Measurements from ENCODE around the gene SLC66A1.

Gene SLC66A1

DNA sequence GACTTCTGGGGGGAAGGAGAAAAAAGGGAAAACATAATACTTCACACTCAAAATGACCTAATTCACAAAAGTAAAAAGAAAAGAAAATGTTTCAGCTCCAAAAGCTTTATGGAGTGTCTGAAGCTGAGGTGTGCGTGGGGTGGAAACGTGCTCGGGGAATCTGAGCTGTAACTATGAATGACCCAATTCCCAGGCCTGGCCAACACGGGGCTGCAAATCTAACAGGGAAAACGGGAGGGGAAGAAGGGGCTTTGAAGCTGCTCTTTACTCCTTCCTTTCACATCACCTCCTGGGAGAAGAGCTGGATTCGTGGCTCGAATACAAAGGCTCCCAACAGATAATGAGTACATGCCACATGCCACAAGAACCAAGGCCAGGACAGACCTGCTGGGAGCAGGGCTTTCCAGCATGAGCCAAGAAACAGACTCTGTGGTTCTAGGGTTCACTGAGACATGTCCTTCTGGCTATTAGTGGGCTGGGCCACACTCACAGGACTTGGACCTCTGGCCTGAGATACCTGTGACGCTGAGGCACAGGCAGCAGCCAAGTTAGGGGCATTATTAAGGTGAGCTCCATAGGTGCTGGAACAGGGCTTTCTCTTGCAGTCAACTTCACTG, 51.5 kb downstream of the SLC66A1 start:
- DNase-seq (ENCODE audit: low read depth): no peak

DNA sequence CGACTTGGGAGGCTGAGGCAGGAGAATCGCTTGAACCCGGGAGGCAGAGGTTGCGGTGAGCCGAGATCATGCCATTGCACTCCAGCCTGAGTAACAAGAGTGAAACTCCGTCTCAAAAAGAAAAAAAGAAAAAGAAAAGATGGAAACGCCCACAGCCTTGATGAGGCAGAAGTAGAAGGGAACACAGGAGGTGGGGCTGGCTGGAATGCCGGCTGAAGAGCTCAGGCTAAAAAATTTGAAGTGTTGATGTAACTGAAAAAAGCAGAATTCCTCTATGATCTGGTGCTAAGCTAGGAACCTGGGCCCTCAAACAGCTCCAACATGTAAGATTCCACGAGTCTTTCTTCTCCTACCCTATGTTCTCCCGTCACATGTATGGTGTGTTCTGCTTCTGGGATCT, 53.6 kb downstream of the SLC66A1 start:
- DNase-seq (ENCODE audit: low read depth): no peak

DNA sequence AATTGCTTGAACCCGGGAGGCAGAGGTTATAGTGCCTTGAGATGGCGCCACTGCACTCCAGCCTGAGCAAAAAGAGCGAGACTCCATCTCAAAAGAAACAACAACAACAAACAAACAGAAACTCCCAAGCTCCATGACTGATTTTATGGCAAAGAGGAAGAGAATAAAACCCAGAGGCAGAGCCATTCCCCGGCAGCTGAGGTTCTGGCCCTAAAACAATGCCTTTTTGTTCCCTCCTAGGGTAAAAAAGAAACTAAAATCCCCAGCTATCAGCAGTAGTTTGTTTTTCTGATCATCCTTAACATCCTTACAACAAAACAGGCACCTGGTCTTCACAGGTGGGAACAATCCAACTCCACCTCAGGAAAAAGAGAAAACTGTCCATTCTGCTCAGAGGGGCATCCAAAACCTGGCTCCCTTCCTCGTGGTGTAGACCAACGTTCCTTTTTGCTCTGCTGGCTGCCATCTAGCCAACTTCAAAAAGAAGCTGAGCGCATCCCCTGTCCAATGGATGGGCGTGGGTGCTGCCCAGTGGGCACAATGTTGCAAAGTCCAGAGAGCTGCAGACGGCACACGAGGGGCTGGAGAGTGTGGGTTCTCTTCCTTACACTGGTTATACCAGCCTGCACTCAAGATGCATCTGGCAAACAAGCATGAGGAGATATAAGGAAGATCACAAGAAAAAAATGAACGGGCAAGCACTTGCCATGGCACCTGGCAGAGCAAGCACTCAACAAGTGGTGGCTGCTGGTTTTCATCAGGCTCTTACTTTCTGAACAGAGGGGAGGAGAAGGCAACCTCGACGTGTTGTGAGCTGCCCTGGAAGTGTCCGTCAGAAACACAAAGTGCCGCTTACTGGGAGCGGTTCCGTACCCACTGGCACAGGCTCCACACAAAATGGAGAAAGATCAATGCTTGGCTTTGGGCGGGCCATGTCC, 54.7 kb downstream of the SLC66A1 start:
- no peak for DNase-seq (ENCODE audit: low read depth)

DNA sequence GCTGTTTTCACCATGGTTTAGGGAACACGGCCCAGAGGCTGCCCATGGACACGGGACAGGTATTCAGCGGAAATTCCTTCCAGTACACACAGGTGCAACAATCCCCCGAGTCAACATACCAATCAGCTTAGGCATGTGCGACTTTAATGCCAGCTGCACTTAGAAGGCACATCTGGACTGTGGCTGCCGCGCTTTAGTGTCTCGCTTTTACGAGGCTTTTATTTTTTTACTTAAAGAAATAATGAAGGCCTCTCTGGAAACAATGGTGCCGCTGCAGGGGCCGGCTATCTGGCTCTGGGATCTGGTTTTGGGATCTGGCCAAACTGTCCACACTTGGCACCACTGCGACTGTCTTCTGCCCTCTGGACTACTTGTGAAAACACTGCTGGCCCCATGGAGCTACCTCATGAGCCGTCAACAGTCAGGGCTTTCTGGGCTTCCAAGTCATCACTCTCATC, 55.5 kb downstream of the SLC66A1 start:
- no peak for DNase-seq (ENCODE audit: low read depth)

GRCh38 chr1:19368050-19368449, 55.9 kb downstream of the SLC66A1 start:
- no peak for DNase-seq (ENCODE audit: low read depth)

DNA sequence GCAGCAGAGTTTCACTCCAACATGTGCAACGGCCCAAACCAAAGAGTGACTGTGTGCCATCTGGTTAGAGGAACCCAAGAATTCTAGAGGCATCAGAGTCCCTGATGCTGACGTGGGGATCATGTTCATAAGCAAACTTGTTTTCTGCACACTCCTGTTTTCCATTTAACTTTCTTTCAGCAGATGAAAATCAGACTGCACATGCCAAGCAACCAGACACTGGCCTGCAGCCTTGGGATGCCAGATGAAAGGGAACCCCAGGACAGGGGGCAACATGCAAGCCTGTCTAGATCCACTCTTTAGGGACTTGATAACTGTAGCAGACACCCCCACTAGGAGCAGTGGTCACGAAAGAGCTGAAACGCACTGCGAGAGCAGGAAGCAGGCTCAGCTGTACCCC, 56.8 kb downstream of the SLC66A1 start:
- no peak for DNase-seq (ENCODE audit: low read depth)

- no peak for DNase-seq (ENCODE audit: low read depth)
Measured at GRCh38 chr1:19369396-19370090, 57.4 kb downstream of the SLC66A1 start.

- DNase-seq (ENCODE audit: low read depth): no peak
Measured at GRCh38 chr1:19370453-19371170, 58.5 kb downstream of the SLC66A1 start.

GRCh38 chr1:19371226-19372135, 59.4 kb downstream of the SLC66A1 start:
- no peak for DNase-seq (ENCODE audit: low read depth)

DNA sequence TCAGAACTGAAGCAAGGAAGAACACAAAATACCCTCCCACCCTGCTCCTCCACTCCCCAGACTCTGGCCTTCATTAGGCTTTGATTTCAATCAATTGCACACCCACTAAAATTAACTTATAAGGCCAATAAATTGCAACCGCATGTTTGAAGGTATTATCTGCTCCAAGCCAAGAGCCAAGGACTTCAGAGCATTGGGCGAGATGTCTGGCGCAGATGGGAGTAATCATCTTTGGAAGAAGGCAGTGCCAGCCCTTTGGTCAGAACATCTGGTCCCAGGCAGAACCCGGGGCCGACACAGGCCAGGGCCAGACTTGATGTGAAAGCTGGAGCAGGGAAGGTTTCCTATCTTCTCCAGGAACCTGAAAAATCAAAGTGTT, 60.0 kb downstream of the SLC66A1 start:
- DNase-seq (ENCODE audit: low read depth): no peak

DNA sequence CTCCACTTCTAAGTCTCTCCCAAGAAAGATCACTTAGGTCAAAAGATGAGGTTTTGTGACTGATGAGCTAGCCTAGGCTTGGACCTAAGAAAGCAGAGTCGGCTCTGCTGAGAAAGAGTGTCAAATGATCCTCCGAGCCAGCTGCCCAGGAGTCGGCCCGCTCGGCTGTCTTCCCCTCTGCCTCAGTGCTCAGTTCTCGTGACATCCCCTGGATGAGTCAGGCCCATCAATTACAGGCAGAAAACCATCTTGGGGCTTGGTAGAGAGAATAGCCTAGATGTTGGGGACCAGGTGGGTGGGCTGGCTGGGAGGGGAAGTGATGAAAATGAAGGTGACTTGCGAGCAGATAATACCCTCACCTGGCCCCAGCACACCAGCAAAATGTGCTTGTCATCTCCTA, 60.5 kb downstream of the SLC66A1 start:
- no peak for DNase-seq (ENCODE audit: low read depth)

GRCh38 chr1:19373211-19374082, 61.3 kb downstream of the SLC66A1 start:
- no peak for DNase-seq (ENCODE audit: low read depth)

- no peak for DNase-seq (ENCODE audit: low read depth)
Measured at GRCh38 chr1:19374083-19374801, 62.1 kb downstream of the SLC66A1 start.

DNA sequence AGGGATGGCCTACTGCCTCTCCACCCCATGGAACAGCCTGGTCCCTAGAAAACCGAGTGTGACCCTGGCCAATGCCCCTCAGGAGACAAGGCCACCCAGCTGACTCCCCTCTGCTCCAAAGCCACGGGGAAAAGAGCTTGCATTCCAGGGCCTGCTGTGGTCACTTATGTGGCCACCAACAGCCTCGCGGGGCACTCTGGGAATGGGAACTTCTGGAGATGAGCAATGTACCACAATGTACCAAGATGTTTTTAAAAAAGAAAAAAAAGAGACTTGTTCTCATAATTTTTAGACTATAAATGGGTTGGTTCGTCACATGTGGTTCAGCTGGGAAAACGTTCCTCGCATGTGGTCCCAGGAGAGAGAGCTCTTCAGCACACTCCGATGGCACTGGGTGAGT, 62.8 kb downstream of the SLC66A1 start:
- DNase-seq (ENCODE audit: low read depth): no peak

- DNase-seq (ENCODE audit: low read depth): no peak
Measured at GRCh38 chr1:19375631-19376400, 63.7 kb downstream of the SLC66A1 start.

GRCh38 chr1:19376428-19377372, 64.6 kb downstream of the SLC66A1 start:
- DNase-seq (ENCODE audit: low read depth): no peak

Data from activated T-cell treated with anti-CD3 and anti-CD28 coated beads for 1 hour (primary cell).